ENCODE measurements around the gene GAREM2. TPM values are rescaled to one million over a fixed set of nuclear protein-coding genes. Genes with fewer than 3 reads are reported as not detected.
A peak's percentile ranks its signal among the peaks of the same experiment; 100 is the strongest.
"Not testable (repeated sequence)": the region's sequence is repeated elsewhere in the genome, so short reads cannot be mapped to it uniquely, and the experiment has no call there.

Gene GAREM2
- total and polyA plus RNA-seq, 5 experiments from 2014 or later = 0.74 to 5.9 (median 2.6) TPM

- Mint-ChIP-seq H3K4me3 (no peak overlapping the region), H3K9me3 (peaks cover 0 to 8% (median 0%) of the 10 kb centered on the region in 9 donors), H3K27ac (peak overlapping the region in 2 of 10 donors; percentile 25 to 52), H3K27me3 (peaks cover 8 to 26% (median 21%) of the 10 kb centered on the region in 5 donors), H3K36me3 (peaks cover 0 to 2% (median 0%) of the 10 kb centered on the region in 3 donors), H3K4me1 (peaks cover 0 to 3% (median 1%) of the 10 kb centered on the region in 4 donors)
- POLR2A ChIA-PET = no interaction called here
- no peak for DNase-seq
- ATAC-seq = no peak
These were observed 22.6 kb upstream of the GAREM2 start for GRCh38 chr2:26150243-26150642.

- Mint-ChIP-seq H3K27me3 (peaks cover under 1 to 10% (median 6%) of the 10 kb centered on the region in 5 donors), H3K27ac (no peak overlapping the region), H3K36me3 (peaks cover 0 to 3% (median 0%) of the 10 kb centered on the region in 3 donors), H3K4me3 (no peak overlapping the region), H3K9me3 (peaks cover 0 to 8% (median 0%) of the 10 kb centered on the region in 9 donors), H3K4me1 (peaks cover 0 to 1% (median 0%) of the 10 kb centered on the region in 4 donors)
- DNase-seq (no peak), ATAC-seq (no peak)
- POLR2A ChIA-PET = no interaction called here
These were observed 15.3 kb upstream of the GAREM2 start for GRCh38 chr2:26157580-26157979.

- peaks cover 0 to 1% (median 0%) of the 10 kb centered on the region in 4 donors for H3K4me1 Mint-ChIP-seq
- H3K27me3 Mint-ChIP-seq = peaks cover 0 to 2% (median 0%) of the 10 kb centered on the region in 5 donors
- peaks cover 0 to 3% (median 0%) of the 10 kb centered on the region in 3 donors for H3K36me3 Mint-ChIP-seq
- POLR2A ChIA-PET = no interaction called here
- ATAC-seq (no peak), DNase-seq (no peak)
- no peak overlapping the region for H3K27ac Mint-ChIP-seq
- H3K4me3 Mint-ChIP-seq = no peak overlapping the region
- H3K9me3 Mint-ChIP-seq = peaks cover 0 to under 1% (median 0%) of the 10 kb centered on the region in 9 donors
These were observed 11.0 kb upstream of the GAREM2 start for GRCh38 chr2:26161926-26162325.

- Mint-ChIP-seq H3K4me1 (peaks cover 0 to 1% (median 0%) of the 10 kb centered on the region in 4 donors), H3K27ac (no peak overlapping the region), H3K9me3 (no peaks in the 10 kb centered on the region), H3K36me3 (no peaks in the 10 kb centered on the region), H3K27me3 (peaks cover 0 to 4% (median 0%) of the 10 kb centered on the region in 5 donors), H3K4me3 (no peak overlapping the region)
- ATAC-seq (no peak), DNase-seq (no peak)
- POLR2A ChIA-PET = no interaction called here
These were observed 9.9 kb upstream of the GAREM2 start for GRCh38 chr2:26162963-26163362.

- ATAC-seq (no peak), DNase-seq (no peak)
- no peaks in the 10 kb centered on the region for H3K36me3 Mint-ChIP-seq
- H3K9me3 Mint-ChIP-seq = no peaks in the 10 kb centered on the region
- H3K27ac Mint-ChIP-seq = no peak overlapping the region
- POLR2A ChIA-PET = no interaction called here
- peaks cover 0 to 4% (median under 1%) of the 10 kb centered on the region in 5 donors for H3K27me3 Mint-ChIP-seq
- peaks cover 0 to 1% (median 0%) of the 10 kb centered on the region in 4 donors for H3K4me1 Mint-ChIP-seq
- H3K4me3 Mint-ChIP-seq = no peak overlapping the region
These were observed 8.7 kb upstream of the GAREM2 start for GRCh38 chr2:26164231-26164630.

- Mint-ChIP-seq H3K36me3 (no peaks in the 10 kb centered on the region), H3K27ac (no peak overlapping the region), H3K27me3 (peaks cover 0 to 5% (median 4%) of the 10 kb centered on the region in 5 donors), H3K9me3 (no peaks in the 10 kb centered on the region), H3K4me3 (no peak overlapping the region), H3K4me1 (peaks cover 0 to 1% (median 0%) of the 10 kb centered on the region in 4 donors)
- POLR2A ChIA-PET = no interaction called here
- ATAC-seq (no peak), DNase-seq (no peak)
These were observed 8.2 kb upstream of the GAREM2 start for GRCh38 chr2:26164641-26165211.

GRCh38 chr2:26165403-26165802 is 7.5 kb upstream of the GAREM2 start:
- POLR2A ChIA-PET = no interaction called here
- H3K27me3 Mint-ChIP-seq = peaks cover 0 to 8% (median 4%) of the 10 kb centered on the region in 5 donors
- ATAC-seq (no peak), DNase-seq (no peak)
- no peaks in the 10 kb centered on the region for H3K9me3 Mint-ChIP-seq
- H3K4me1 Mint-ChIP-seq = no peaks in the 10 kb centered on the region
- no peak overlapping the region for H3K27ac Mint-ChIP-seq
- no peak overlapping the region for H3K4me3 Mint-ChIP-seq
- no peaks in the 10 kb centered on the region for H3K36me3 Mint-ChIP-seq

GRCh38 chr2:26166541-26166940 is 6.3 kb upstream of the GAREM2 start:
- ATAC-seq, H3K4me3 Mint-ChIP-seq, H3K9me3 Mint-ChIP-seq, DNase-seq, H3K36me3 Mint-ChIP-seq, POLR2A ChIA-PET, H3K4me1 Mint-ChIP-seq: not testable (repeated sequence)
- Mint-ChIP-seq H3K27ac (peak overlapping the region in 1 of 10 donors; percentile 7), H3K27me3 (peaks cover 1 to 12% (median 9%) of the 10 kb centered on the region in 5 donors)

GRCh38 chr2:26168785-26169184 is 4.1 kb upstream of the GAREM2 start:
- H3K27ac Mint-ChIP-seq = no peak overlapping the region
- POLR2A ChIA-PET = no interaction called here
- peaks cover 0 to 2% (median 0%) of the 10 kb centered on the region in 9 donors for H3K9me3 Mint-ChIP-seq
- peaks cover 6 to 11% (median 9%) of the 10 kb centered on the region in 4 donors for H3K4me1 Mint-ChIP-seq
- ATAC-seq (no peak), DNase-seq (no peak)
- peaks cover 9 to 26% (median 19%) of the 10 kb centered on the region in 5 donors for H3K27me3 Mint-ChIP-seq
- no peak overlapping the region for H3K4me3 Mint-ChIP-seq
- peaks cover 0 to 6% (median 0%) of the 10 kb centered on the region in 3 donors for H3K36me3 Mint-ChIP-seq

- ATAC-seq = no peak
- no peak for DNase-seq
- Mint-ChIP-seq H3K4me3 (no peak overlapping the region), H3K27me3 (peaks cover 10 to 30% (median 19%) of the 10 kb centered on the region in 5 donors), H3K36me3 (peaks cover 0 to 7% (median 0%) of the 10 kb centered on the region in 3 donors), H3K27ac (no peak overlapping the region), H3K4me1 (peaks cover 6 to 14% (median 9%) of the 10 kb centered on the region in 4 donors), H3K9me3 (peaks cover 0 to 2% (median 0%) of the 10 kb centered on the region in 9 donors)
- POLR2A ChIA-PET = no interaction called here
These were observed 3.7 kb upstream of the GAREM2 start for GRCh38 chr2:26169226-26169625.

- no peak for ATAC-seq
- H3K27ac Mint-ChIP-seq = no peak overlapping the region
These were observed 3.0 kb upstream of the GAREM2 start for GRCh38 chr2:26169681-26170414.

GRCh38 chr2:26170795-26171194 is 2.1 kb upstream of the GAREM2 start:
- H3K4me3 Mint-ChIP-seq = peak overlapping the region in 4 of 10 donors; percentile 33 to 93 (median 62)

More at GRCh38 chr2:26169681-26170414, 3.0 kb upstream of the GAREM2 start:
- Mint-ChIP-seq H3K27me3 (peaks cover 15 to 36% (median 26%) of the 10 kb centered on the region in 5 donors), H3K36me3 (peaks cover 0 to 9% (median 0%) of the 10 kb centered on the region in 3 donors), H3K4me3 (peak overlapping the region in 2 of 10 donors; percentile 8 to 54), H3K9me3 (peaks cover 0 to 2% (median 0%) of the 10 kb centered on the region in 9 donors), H3K4me1 (peaks cover 6 to 17% (median 14%) of the 10 kb centered on the region in 4 donors)
- POLR2A ChIA-PET = no interaction called here
- DNase-seq = no peak

More at GRCh38 chr2:26170795-26171194, 2.1 kb upstream of the GAREM2 start:
- peaks cover 15 to 46% (median 27%) of the 10 kb centered on the region in 5 donors for H3K27me3 Mint-ChIP-seq
- H3K9me3 Mint-ChIP-seq = peaks cover 0 to 2% (median 0%) of the 10 kb centered on the region in 9 donors
- H3K27ac Mint-ChIP-seq = peak overlapping the region in 1 of 10 donors; percentile 34
- DNase-seq = no peak
- POLR2A ChIA-PET = no interaction called here
- no peak for ATAC-seq
- H3K4me1 Mint-ChIP-seq = peaks cover 6 to 17% (median 14%) of the 10 kb centered on the region in 4 donors
- peaks cover 0 to 9% (median 0%) of the 10 kb centered on the region in 3 donors for H3K36me3 Mint-ChIP-seq

Measured in naive thymus-derived CD8-positive, alpha-beta T cell (primary cell).